Stimulated activated CD4-positive, alpha-beta T cell treated with anti-CD3 and anti-CD28 coated beads, Interleukin-1b, Interleukin-23, amount 100 ng/mL, for 4 hours (primary cell): ENCODE measurements around the gene KNSTRN.

ENCODE experiments used
- DNase-seq, 2 donors: peaks; one replicate each; pipeline ENCODE4 v3.0.0-alpha.2; 2020; ENCODE audit warnings: low read depth in 2 of 2

Gene KNSTRN

DNA sequence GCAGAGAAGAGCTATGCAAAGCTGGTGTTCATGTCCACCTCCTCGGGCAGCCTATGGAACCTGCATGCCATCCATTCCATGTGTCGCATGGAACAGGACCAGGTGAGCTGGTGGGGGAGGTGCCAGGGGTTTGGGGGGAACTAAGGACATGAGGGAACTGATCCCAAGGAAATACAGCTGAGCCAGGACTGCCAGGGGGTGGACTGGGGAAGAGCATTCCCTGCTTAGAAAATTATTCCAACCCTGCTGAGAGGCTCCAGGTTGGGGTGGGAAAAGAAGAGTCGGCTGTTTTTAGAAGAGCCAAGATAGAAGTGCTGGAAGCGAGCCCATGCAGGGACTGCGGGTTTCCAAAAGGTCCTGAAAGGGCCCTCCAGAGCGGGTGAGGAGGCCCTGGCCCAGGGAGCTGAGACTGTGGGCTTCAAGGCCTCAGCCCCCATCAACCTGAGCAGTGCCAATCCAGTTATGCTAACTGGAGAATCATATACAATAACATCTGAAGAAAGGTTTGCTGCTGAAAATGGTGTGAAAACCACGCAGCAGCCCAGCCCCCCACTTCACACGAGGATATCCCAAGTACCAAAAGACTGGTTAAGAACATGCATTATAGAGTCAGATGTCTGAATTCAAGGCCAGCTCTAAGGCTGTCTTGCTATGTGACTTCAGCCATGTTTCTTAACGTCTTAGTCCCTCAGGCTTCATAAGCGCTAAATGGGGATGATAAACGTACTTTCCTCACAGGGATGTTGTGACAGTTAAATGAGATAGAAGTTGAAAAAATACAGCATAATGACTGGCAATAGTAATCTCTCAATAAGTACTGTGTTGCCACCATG is 16.7 kb upstream of the KNSTRN start:
- no peak for DNase-seq

DNA sequence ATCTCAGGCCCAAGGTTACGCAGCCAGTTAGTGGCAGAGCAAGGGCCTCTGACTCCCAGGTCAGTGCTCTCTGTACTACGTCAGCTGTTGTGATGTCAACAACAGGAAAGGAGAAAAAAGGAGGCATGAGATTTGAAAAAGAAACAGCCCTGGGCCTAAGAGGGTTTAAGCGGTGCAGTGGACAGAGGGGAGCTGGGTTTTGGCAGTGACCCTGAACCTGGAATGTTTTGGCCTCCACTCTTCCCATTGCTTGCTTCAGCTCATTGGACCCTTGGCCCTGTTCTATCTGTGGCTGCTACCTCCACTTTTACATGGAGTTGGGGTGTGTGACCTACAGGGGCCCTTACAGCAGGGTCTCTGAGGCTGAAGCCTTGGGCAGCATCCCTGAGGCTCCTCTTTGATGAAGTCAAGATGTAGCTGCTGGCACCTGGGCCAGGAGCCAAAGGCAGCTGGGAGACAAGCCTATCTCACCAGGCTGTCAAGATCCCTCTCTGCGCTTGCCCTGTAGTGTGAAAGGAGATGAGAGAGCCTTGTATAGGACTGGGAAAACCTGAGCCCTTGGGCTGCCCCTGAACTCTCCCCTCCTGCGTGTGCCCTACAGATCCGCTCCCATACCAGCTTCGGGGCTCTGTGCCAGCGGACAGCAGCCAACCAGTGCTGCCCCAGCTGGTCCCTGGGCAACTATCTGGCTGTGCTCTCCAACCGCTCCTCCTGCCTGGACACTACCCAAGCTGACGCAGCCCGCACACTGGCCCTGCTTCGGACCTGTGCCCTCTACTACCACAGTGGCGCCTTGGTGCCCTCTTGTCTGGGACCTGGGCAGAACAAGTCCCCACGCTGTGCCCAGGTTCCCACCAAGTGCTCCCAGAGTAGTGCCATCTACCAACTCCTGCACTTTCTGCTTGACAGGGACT is 15.8 kb upstream of the KNSTRN start:
- no peak for DNase-seq

DNA sequence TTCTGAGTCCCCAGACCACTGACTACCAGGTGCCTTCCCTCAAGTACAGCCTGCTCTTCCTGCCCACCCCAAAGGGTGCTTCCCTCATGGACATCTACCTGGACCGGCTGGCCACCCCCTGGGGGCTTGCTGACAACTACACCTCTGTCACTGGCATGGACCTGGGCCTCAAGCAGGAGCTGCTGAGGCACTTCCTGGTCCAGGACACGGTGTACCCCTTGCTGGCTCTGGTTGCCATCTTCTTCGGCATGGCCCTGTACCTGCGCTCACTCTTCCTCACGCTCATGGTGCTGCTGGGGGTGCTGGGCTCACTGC is 15.2 kb upstream of the KNSTRN start:
- no peak for DNase-seq

DNA sequence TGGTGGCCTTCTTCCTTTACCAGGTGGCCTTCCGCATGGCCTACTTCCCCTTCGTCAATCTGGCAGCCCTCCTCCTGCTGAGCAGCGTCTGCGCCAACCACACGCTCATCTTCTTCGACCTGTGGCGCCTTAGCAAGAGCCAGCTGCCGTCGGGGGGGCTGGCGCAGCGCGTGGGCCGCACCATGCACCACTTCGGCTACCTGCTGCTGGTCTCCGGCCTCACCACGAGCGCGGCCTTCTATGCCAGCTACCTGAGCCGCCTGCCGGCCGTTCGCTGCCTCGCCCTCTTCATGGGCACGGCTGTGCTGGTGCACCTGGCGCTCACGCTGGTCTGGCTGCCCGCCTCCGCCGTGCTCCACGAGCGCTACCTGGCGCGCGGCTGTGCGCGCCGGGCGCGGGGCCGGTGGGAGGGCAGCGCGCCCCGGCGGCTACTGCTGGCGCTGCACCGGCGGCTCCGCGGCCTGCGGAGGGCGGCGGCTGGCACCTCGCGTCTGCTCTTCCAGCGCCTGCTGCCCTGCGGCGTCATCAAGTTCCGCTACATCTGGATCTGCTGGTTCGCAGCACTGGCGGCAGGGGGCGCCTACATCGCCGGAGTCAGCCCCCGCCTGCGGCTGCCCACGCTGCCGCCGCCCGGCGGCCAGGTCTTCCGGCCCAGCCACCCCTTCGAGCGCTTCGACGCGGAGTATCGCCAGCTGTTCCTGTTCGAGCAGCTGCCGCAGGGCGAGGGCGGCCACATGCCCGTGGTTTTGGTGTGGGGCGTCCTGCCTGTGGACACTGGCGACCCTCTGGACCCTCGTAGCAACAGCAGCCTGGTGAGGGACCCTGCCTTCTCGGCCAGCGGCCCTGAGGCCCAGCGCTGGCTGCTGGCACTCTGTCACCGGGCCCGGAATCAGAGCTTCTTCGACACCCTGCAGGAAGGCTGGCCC is 14.6 kb upstream of the KNSTRN start:
- DNase-seq, result peak; percentile 79 to 80

DNA sequence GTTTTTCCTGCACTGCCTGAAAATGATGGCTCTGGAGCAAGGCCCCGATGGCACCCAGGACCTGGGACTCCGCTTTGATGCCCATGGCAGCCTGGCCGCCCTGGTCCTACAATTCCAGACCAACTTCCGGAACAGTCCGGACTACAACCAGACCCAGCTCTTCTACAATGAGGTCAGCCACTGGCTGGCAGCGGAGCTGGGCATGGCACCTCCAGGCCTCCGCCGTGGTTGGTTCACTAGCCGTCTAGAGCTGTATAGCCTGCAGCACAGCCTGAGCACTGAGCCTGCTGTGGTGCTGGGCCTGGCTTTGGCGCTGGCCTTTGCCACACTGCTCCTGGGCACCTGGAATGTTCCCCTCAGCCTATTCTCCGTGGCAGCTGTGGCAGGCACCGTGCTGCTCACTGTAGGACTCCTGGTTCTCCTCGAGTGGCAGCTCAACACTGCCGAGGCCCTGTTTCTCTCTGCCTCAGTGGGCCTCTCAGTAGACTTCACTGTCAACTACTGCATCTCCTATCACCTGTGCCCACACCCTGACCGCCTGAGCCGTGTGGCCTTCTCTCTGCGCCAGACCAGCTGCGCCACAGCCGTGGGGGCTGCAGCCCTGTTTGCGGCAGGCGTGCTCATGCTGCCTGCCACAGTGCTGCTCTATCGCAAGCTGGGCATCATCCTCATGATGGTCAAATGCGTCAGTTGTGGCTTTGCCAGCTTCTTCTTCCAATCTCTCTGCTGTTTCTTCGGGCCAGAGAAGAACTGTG is 13.6 kb upstream of the KNSTRN start:
- DNase-seq, result no peak

DNA sequence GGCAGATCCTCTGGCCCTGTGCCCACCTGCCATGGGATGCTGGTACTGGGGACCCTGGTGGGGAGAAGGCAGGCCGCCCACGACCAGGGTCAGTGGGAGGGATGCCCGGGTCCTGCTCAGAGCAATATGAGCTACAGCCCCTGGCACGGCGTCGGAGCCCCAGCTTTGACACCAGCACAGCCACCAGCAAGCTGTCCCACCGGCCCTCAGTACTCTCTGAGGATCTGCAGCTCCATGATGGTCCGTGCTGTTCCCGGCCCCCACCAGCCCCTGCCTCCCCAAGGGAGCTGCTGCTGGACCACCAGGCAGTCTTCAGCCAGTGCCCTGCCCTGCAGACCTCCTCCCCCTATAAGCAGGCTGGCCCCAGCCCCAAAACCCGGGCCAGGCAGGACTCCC is 13.0 kb upstream of the KNSTRN start:
- DNase-seq, result no peak

DNA sequence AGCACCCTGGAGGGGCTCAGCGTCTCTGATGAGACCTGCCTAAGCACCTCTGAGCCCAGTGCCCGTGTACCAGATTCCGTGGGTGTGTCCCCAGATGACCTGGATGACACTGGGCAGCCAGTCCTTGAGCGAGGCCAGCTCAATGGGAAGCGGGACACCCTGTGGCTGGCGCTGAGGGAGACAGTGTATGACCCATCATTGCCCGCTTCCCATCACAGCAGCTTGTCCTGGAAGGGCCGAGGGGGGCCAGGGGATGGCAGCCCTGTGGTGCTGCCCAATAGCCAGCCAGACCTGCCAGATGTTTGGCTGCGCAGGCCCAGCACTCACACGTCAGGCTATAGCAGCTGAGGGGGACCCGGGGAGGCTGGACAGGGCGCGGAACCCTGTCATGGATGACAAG is 12.6 kb upstream of the KNSTRN start:
- DNase-seq, result no peak

DNA sequence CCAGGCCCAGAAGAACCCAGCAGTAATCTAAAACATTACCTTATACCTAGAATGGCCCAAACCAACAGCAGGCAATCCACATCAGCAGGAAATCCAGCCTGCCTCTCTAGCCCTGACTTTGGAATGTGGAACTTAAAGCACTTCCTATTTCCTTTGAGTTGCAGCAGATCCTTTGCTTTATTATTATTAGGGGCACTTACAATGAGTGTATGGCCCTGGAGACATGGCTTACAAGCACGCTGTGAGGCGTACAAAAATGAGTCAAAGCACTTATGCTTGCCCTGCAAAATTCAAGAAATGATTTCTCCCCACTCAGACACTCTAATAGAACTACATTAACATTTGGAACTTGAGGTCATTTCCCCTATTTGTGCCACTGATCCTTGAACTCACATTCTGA is 9.5 kb upstream of the KNSTRN start:
- DNase-seq, result no peak

GRCh38 chr15:40377606-40378005 is 4.9 kb upstream of the KNSTRN start:
- no peak for DNase-seq

DNA sequence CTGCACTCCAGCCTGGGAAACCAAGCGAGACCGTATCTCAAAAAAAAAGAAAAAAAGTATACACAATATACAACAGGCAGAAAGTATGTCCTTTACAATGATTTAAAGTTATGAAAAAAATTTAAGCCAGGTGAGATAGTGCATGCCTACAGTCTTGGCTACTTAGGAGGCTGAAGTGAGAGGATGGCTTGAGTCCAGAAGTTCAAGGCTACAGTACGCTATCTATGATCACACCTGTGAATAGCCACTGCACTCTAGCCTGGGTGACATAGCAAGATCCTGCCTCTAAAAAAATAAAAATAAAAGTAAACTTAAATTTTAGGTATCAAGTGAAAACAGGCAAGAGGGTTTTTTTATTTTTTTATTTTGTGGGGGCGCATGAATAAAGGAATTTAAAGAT is 3.1 kb upstream of the KNSTRN start:
- no peak for DNase-seq

- no peak for DNase-seq
These were observed 2.7 kb upstream of the KNSTRN start for GRCh38 chr15:40379853-40380252.

DNA sequence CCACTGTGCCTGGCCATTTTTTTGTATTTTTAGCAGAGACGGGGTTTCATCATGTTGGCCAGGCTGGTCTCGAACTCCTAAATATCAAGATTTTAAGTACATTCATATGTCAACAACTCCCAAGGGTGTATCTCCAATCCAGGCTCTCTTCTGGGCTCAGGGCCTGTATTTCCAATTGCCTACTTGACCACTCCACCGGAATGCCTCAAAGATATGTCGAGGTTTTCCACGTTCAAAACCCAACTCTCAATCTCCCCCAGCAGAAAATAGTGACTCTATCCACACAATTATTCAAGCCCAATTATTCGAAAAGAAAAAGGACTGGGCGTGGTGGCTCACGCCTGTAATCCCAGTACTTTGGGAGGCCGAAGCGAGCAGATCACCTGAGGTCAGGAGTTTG is 1.9 kb upstream of the KNSTRN start:
- no peak for DNase-seq

GRCh38 chr15:40381818-40382529 is 547 bp upstream of the KNSTRN start:
- no peak for DNase-seq

DNA sequence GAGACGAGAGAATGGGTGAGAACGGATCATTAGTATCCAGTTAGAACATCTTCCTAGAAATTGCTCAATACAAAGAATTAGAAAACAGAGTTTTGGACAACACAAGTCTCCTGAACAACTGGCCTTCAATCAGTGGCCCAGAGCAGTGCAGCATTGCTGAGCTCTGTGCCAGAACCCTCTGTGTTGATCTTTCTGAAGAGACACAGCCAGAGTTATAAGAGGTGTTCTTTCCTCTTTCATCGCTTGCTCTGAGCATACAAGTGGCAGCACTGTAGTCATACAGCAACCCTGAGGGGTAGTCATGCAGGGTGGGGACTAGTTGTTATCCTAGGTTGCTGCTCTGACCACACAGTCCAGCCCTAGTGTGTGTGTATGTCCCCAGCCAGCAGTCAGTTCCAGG is 4.0 kb downstream of the KNSTRN start:
- DNase-seq, result no peak

DNA sequence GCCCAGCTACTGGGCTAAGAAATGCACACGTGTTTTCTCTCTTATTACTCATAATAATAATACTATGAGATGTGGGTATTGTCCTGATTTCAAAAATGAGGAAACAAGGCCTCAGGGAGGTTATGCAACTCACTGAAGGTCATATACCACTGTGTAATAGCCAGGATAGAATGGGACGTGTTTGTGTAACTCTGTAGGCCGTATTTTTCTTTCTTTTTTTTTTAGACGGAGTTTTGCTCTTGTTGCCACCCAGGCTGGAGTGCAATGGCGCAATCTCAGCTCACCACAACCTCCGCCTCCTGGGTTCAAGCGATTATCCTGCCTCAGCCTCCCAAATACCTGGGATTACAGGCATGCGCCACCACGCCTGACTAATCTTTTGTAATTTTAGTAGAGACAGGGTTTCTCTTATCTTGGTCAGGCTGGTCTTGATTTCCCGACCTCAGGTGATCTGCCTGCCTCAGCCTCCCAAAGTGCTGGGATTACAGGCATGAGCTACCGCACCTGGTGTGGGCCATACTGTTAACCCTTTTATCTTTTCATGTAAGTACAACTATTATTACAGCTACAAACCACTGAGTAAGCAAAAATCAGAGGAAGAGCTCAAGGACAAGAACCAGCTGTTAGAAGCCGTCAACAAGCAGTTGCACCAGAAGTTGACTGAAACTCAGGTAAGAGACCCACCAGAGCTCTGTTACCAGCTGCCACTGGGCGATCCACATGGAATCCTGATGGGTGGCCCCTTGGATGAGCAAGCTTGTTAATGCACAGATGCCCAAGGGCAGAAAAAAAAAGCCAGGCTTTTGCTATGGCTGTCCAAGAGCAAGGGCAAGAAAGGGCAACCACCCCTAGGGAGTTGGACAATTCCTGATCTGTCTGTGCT is 6.7 kb downstream of the KNSTRN start:
- DNase-seq, result no peak

DNA sequence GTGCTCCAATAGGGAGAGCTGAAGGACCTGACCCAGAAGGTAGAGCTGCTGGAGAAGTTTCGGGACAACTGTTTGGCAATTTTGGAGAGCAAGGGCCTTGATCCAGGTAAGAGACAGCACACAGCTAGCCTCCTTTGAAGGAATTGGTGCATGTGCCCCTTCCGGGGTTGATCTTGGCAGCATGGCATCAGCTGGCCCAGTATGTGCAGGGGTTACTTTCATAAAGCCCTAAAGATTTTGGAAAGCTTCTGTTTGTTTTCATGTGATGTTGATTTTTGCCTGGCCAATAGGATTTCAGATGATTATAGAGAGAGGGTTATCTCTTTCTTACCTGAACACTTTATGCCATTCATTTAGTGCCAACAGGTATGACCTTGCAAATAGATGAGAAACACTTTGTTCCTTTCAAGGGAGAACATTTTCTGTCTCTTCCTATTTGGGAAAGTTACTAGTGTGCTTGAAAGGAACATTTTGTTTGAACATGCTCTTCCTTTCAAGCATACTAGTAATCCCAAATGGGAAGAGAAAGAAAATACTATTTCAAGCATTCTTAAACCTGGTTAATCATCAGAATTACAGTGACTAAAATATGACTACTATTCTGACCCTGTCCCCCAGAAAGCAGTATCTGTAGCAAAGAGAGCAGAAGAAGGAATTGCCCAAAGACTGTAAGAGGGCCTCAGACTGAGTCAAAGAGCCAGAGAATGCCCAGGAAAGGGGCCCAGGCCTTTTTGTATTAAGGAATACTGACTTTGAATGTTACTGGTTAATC is 7.5 kb downstream of the KNSTRN start:
- DNase-seq, result no peak

DNA sequence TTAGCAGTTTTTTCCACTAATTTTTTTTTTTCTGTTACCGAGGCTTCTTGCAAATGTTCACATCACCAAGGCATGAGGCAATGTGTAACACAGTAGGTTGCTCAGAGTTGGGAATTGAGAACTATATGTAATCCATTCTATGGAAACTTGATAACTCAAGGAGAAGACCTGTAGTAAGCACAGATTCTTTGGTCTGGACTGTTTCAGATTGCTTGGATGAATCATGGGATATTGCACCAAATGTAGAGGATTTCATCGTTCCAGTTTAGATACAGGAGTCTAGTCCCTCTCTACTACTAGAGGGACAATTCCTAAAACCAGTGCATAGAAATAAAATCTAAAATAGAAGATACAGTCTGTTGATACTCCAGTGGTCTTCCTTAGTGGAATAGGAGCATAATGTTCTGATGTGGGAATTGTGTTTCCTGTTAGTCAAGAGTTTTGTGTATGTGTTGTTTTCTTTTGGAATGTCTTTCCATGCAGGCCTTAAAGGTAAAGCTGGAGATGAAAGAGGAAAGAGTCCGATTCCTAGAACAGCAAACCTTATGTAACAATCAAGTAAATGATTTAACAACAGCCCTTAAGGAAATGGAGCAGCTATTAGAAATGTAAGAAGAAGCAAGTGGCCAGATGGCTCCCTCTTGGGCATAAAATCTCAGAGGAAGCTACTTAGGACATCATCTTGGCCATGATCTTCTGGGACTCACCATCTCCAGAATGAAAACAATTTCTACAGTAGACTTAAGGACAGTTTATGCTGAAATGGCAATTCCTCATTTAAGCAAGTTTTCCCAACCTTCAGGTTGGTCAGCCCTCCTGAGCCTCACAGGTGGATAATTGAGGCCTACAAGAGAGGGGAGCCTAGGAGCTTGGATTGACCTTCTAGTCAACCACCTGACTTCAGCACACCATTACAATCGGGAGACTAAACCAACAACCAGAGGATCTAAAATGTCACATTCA is 10.7 kb downstream of the KNSTRN start:
- no peak for DNase-seq
